HG03558 (cell line): ENCODE measurements around the gene CDK15.
"Not testable (repeated sequence)": the region's sequence is repeated elsewhere in the genome, so short reads cannot be mapped to it uniquely, and the experiment has no call there.

Source experiments
- ATAC-seq: cut with Tn5 transposase; IDR thresholded peaks from one replicate; pipeline ENCODE4 v1.9.1; 2021; ENCODE audit warnings: moderate number of reproducible peaks; ENCODE audit not compliant: unreplicated experiment; ENCODE audit errors: extremely low read depth

Gene CDK15

DNA sequence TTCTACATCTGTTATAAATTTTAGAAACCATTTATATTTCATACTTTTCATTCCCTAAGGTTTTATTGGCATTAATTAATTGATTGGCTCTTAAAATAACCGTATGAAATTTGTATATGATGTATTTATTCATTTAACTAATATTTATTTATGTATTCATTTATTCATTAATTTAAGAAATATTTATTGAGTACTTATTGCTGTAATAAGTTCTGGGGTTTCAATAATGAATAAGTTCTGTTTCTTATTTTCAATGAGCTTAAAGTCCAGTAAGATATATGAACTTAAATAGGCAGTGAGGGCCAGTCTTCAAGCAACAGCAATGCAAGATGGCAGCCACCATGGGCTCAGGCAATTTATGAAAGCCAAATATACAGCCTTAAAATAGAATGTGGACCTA is 17.9 kb downstream of the CDK15 start:
- ATAC-seq = no peak

DNA sequence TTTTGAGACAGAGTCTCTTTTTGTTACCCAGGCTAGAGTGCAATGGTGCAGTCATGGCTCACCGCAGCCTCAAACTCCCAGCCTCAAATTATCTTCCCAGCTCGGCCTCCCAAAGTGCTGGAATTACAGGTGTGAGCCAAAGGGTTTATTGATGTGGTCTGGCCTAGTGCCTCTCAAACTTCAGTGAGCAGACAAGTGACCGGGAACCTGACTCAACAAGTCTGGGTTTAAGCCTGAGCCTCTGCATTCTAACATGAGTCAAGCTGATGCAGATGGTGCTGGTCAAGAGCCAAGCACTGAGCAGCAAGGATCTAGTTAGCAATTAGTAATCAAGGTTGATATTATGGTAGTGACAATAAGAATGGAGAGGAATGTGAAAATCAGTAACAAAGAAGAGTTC is 21.3 kb downstream of the CDK15 start:
- no peak for ATAC-seq

DNA sequence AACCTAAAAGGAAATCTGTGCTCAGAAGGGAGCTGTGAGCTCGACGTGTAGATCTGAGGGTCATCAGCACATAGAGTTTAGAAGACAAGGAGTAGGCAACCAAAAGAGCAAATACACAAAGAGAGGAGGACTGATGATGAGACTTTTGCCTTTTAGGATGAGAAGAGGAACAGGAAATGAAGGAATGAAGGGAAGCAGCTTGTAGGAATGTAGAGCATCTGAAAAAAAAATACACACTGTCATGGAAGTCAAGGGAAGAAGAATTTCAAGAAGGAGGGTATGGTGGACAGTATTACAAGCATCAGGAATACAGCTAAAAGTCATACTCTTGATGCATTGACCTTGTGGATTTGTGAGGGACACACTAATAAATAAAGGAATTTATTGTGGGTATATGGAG is 21.9 kb downstream of the CDK15 start:
- no peak for ATAC-seq

- no peak for ATAC-seq
Observed at GRCh38 chr2:201830666-201831065, 24.3 kb downstream of the CDK15 start.

DNA sequence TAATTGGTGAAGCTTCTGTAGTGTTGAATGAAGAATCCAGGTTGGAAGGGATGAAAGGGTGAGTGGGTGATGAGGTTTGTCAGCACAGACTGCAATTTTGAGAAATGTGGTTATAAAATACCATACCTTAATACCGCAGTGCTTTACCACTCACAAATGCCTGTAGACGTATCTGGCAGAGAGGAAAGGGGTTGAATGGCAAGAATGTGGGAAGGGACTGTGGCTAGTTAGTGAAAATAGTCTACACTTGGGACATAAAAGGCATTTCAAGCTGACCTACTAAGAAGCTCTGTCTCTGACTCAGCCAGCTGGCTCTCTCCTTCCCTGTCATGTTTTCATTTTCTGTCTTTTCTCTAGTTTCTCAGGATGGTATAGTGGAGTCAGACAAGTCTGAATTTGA is 25.1 kb downstream of the CDK15 start:
- no peak for ATAC-seq

- no peak for ATAC-seq
Observed at GRCh38 chr2:201833781-201834180, 27.4 kb downstream of the CDK15 start.

DNA sequence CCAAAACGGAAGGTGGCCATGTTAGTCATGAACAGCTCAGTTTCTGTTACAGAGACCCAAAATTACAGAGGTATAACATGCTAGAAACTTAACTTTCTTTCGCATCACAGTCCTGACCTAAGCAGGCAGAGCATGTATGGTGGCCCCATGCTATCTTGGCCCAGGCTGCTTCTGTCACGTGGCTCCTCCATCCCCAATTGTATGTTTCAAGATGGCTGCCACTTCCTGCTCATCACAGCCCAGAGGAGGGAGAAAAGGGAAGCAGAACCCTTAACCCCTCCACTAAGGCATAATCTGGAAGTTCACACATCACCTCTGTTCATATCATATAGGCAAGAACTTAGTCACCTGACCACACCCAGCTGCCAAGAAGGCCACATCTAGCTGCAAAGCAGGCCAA is 28.7 kb downstream of the CDK15 start:
- no peak for ATAC-seq

GRCh38 chr2:201837391-201837790 is 31.1 kb downstream of the CDK15 start:
- ATAC-seq = no peak

DNA sequence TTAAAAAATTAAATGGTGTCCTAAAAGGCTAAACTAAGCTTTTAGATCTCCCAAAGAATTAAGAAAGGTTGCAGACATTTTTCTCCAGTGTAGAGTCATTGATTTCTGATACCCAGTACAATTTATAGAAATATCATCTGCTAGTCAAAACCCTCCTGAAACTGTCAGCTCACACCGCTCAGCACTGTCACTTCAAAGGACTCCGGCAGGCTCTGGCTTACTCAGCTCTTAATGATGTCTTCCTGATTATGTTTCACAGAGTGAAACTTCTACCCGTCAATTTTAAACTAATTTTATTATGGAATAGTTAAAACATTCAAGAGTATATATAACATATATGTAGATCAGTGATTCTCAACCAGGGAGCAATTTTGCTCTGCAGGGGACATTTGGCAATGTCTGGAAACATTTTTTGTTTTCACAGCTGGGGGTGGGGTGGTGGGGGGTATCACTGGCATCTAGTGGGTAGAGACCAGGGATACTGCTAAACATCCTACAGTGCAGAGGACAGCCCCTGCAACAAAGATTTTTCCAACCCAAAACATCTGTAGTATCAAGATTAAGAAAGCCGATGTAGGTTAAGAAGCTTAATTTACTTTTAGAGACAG is 31.6 kb downstream of the CDK15 start:
- ATAC-seq = no peak

- ATAC-seq = no peak
Observed at GRCh38 chr2:201839727-201840126, 33.4 kb downstream of the CDK15 start.

DNA sequence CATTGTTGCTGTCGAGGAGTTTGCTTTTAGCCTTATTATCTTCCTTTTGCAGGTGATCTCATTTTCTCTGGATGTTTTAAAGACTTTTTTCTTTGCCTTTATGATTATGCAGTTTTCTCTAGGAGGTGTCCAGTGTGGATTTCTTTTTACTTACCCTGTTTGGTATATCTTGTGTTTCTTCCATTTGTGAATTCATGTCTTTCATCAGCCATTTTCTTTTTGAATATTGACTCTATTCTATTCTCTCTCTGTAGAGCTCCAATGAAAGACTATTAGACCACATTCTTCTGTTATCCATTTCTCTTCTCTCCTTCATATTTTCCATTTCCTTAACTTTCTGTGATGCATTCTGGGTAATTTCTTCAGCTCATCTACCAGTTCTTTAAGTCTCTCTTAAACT is 34.4 kb downstream of the CDK15 start:
- no peak for ATAC-seq

GRCh38 chr2:201842131-201842860 is 36.0 kb downstream of the CDK15 start:
- ATAC-seq = no peak

DNA sequence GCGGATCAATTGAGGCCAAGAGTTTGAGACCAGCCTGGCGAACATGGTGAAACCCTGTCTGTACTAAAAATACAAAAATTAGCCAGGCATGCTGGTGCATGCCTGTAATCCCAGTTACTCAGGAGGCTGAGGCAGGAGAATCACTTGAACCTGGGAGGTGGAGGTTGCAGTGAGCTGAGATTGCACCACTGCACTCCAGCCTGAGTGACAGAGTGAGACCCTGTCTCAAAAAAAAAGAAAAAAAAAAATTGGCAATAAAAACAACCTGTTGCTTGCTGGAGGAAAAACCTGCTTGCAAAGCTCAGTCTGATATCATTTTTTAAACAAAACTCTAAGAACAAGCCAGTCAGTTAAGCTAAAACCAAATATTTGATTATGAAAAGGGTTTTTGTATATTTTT is 38.6 kb downstream of the CDK15 start:
- not testable (repeated sequence) for ATAC-seq

- no peak for ATAC-seq
Observed at GRCh38 chr2:201847481-201847880, 41.1 kb downstream of the CDK15 start.

DNA sequence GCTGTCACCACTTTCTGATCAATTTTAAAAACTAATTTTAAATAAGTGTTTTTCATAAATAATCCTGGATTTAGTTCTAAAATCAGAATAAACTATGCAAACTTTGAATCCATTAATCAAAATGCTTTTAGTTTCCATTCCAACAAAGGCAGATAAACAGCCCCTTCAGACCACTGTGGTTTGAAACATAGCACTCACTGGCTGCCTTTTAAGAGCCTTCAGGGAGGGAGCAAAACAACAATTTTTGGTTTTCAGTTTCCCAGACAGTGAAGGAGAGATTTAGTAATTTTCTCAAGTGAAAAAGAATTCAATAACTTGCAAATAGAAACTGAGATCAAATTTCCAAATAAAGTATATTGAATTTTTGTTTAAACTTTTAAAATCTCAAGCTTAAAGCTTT is 46.1 kb downstream of the CDK15 start:
- no peak for ATAC-seq

GRCh38 chr2:201852878-201853415 is 46.6 kb downstream of the CDK15 start:
- no peak for ATAC-seq

DNA sequence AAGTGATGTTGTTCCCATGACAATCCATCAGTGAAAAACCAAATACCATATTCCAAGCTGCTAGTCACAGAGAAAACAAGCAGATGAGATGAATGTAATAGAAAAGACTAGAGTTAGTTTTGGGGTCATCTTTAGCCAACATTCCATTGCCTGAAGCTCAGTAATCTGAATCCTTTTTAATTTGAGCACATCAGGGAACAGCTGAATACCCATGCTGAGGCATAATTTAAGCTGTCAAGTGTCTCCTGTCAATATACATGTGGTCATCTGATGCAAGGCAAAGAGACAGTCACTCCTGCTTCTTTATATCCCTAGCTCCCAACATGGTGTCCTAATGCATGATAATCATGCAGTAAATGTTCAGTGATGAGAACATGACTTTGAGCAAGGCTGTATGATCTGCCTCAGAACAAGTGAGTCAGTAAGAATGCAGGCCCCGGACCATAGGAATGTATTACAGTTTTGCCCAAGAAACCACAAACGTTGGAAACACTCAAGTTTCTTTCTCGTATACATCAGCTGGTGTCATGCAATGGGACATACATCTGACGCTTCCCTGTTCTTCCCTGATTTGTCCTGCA is 48.0 kb downstream of the CDK15 start:
- no peak for ATAC-seq

DNA sequence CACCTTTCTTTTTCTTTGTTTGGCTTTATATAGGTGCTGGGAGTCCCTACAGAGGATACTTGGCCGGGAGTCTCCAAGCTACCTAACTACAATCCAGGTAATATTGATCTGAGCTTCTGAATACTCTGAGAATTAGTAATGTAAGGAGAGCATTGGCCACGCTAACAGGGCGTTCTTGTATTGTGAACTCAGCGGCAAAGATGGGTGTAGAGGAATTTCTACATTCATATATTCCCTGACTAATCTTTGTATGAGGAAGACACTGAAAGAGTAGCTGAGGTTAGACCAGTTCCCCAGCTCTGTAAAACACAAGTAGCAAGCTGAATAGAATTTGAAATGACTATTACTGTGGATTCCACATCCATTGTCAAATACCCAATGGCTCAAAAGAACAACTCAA is 48.5 kb downstream of the CDK15 start:
- ATAC-seq = no peak

DNA sequence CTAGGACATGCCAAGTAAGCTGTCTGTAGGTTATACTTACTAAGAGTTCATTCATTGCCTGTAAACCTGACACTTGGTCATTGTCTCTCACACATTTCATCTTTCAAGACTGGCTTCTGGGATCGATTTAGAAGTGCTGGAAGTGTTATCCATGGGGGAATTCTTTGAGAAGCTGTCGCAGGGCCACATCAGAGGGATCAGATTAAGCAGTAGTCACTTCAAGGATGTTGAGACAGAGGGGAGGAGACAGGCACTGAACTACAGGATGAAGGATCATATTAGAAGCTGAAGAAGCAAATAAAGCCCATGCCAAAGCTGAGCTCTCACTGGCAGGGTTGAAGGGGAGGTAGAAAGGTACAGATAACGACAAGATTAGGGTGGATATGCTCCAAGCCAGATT is 49.0 kb downstream of the CDK15 start:
- ATAC-seq = no peak

GRCh38 chr2:201857326-201857725 is 51.0 kb downstream of the CDK15 start:
- no peak for ATAC-seq

DNA sequence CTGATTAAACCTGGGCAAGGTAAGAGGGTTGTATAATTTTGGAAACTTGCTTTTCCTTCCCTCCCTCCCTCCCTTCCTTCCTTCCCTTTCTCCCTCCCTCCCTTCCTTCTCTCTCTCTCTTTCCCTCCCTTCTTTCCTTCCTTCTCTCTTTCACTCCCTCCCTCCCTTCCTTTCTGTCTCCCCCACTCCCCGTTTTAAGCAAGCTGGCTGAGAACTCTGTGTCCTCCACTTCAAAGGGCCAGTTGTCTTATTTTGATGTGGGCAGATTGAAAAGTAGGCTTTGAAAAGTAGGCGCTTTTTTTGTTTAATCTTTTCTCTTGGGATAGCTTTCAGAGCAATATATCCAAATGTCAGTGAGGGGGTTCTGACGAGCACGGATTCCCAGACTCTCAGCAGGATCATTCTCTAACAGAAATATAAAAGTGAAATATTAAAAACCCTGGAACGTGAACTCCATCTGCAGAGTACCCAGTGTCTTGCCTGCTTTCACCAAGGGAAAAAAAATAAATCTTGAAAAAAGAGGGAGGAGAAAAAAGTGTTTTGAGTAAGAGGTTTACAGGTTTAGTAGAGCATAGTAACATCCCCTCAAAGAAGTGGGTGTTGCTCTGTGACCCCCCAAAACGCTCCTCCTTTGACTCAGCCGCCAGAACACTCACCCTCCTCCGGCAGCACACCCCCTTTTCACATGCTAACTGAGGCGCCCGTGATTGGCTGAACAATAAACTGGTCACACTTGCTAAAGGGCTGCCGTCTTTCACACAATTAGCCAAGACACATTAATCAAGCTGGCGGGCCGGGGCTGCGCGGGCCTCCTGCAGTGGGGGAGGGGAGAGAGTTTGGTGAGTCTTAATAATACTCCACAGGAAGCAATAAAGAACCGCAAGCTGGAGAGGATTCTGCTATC is 52.2 kb downstream of the CDK15 start:
- no peak for ATAC-seq
